ENCODE measurements around the gene GRXCR1.

Gene GRXCR1

DNA sequence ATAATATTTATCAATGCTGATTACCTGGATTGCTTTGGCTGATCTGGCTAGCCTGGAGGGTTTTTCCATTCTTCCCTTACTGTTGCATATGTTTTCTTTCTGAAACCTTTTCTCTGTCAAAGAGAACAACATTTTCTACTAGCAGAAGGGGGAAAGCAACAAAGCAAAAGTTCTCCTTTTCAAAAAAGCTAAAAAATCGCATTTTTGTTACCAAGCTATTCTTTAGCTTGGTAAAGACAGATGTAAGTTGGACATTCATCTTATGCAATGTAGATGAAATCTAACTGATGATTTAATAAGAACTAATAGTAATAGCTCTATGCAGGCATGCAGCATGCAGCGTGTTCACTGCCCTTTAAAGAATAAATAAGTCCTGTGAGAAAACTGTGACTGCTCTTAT, at the start of gene GRXCR1:
TSS of gene GRXCR1 (plus strand) at position 301 of the 400 bp plus-strand sequence. CDS start 554 bp downstream, outside the sequence.
- in situ Hi-C loops (cut with HindIII; ENCODE audit: low sequenced_read_pairs) = no loop called here

DNA sequence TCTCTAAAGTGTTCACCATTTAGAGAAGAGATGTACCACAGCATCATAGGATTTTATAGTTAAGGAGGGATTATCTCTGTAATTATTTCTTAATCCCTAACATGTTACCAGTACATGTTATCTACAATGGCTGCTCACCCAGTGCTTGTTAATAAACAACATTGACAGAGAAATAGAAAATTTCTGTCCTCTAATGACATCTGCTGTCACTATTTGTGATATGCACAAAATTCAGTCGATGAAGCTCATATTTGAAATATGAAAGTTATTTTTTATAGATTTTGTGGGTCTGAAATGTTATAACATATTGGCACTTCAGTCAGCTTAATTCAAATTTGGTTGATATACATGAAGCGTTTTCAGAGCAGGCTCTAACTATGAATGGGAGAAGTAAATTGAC, 48.8 kb upstream of the GRXCR1 start:
- in situ Hi-C loops (cut with HindIII; ENCODE audit: low sequenced_read_pairs) = no loop called here

GRCh38 chr4:42844422-42845070, 48.0 kb upstream of the GRXCR1 start:
- in situ Hi-C loops (cut with HindIII; ENCODE audit: low sequenced_read_pairs) = no loop called here

DNA sequence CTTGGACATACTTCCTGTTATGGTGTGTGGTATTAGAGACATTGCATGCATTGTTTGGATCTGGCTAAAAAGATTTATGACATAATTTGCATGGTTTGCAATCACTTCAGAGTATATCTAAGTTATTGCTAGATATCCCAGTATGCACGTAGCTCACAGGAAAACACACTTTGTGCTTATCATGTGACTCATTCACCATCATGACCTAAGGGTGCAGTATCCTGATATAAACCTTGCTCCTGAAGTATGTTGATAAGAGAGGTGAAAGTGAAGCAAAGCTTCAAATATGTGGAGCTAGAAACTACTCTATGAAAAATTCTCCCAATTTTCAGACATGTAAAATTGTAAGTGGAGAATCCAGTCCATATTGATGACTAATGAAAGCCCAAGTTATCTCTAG, 46.9 kb upstream of the GRXCR1 start:
- in situ Hi-C loops (cut with HindIII; ENCODE audit: low sequenced_read_pairs) = no loop called here

GRCh38 chr4:42855779-42856178, 36.7 kb upstream of the GRXCR1 start:
- in situ Hi-C loops (cut with HindIII; ENCODE audit: low sequenced_read_pairs) = loop anchor here (5.0 kb wide), 1 partner anchor 53 kb away; no protein-coding TSS in a partner anchor

GRCh38 chr4:42865572-42866189, 26.8 kb upstream of the GRXCR1 start:
- in situ Hi-C loops (cut with HindIII; ENCODE audit: low sequenced_read_pairs) = no loop called here

DNA sequence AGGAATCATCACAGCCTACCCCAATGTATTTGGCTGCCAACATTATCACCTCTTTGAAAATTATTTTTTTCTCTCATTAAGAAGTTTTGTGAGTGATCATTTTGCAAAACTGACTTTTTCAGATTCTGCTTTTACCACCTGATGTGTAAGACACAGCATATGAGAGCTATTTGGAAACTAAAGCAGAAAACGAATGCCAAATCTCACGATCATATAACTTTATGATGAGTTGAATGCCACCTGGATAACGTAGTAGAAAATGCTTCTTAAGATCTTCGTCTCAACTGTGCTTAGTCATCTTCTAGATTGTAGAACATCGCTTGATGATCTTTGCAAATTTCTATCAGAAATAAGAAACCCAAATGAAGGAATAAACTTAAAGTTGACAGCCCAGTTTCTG, 21.3 kb upstream of the GRXCR1 start:
- in situ Hi-C loops (cut with HindIII; ENCODE audit: low sequenced_read_pairs) = no loop called here

- in situ Hi-C loops (cut with HindIII; ENCODE audit: low sequenced_read_pairs) = no loop called here
These were observed 20.7 kb upstream of the GRXCR1 start for GRCh38 chr4:42871671-42872290.

- in situ Hi-C loops (cut with HindIII; ENCODE audit: low sequenced_read_pairs) = no loop called here
These were observed 13.7 kb upstream of the GRXCR1 start for GRCh38 chr4:42878863-42879262.

- in situ Hi-C loops (cut with HindIII; ENCODE audit: low sequenced_read_pairs) = no loop called here
These were observed 11.3 kb upstream of the GRXCR1 start for GRCh38 chr4:42881253-42881652.

- in situ Hi-C loops (cut with HindIII; ENCODE audit: low sequenced_read_pairs) = no loop called here
These were observed 869 bp upstream of the GRXCR1 start for GRCh38 chr4:42891644-42892043.

GRCh38 chr4:42895452-42895851, 2.9 kb downstream of the GRXCR1 start:
- in situ Hi-C loops (cut with HindIII; ENCODE audit: low sequenced_read_pairs) = no loop called here

DNA sequence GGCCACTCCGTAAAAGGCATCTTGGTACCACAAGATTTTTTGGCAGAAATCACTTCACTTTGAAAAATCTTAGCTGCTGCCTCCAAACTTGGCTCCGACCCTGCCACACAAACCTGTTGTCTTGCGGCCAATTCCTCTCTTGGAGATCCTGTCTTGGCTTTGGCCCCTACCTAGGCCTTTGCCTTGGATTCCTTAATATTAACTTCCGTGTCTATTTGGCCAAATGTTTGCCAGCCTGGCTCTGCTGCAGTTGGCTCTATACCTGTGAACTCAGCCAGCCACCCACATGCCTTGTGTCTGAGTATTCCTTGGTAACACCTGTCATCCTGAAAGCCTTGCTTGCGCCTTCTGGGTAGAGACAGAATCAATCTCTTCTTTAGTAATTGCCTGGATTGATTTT, 12.5 kb downstream of the GRXCR1 start:
- in situ Hi-C loops (cut with HindIII; ENCODE audit: low sequenced_read_pairs) = no loop called here

- in situ Hi-C loops (cut with HindIII; ENCODE audit: low sequenced_read_pairs) = no loop called here
These were observed 13.1 kb downstream of the GRXCR1 start for GRCh38 chr4:42905591-42905990.

GRCh38 chr4:42906341-42906740, 13.8 kb downstream of the GRXCR1 start:
- in situ Hi-C loops (cut with HindIII; ENCODE audit: low sequenced_read_pairs) = no loop called here

GRCh38 chr4:42906891-42907759, 14.6 kb downstream of the GRXCR1 start:
- in situ Hi-C loops (cut with HindIII; ENCODE audit: low sequenced_read_pairs) = no loop called here

GRCh38 chr4:42910459-42910858, 17.9 kb downstream of the GRXCR1 start:
- in situ Hi-C loops (cut with HindIII; ENCODE audit: low sequenced_read_pairs) = no loop called here

DNA sequence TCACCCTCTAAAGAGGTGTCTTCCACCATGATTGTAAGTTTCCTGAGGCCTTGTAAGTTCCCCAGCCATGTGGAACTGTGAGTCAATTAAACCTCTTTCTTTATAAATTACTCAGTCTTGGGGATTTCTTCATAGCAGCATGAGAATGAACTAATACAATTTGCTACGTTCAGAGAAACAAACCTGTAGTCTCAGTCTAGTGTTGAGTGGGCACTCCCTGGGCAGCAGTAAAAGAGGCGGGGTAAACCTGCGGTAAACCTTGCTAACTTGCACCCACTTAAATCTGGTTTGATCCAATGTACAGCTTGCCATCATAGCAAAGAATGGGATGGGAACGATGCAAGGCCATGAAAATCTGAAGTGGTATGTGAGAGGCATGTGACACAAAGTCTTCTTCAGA, 22.4 kb downstream of the GRXCR1 start:
- in situ Hi-C loops (cut with HindIII; ENCODE audit: low sequenced_read_pairs) = no loop called here

DNA sequence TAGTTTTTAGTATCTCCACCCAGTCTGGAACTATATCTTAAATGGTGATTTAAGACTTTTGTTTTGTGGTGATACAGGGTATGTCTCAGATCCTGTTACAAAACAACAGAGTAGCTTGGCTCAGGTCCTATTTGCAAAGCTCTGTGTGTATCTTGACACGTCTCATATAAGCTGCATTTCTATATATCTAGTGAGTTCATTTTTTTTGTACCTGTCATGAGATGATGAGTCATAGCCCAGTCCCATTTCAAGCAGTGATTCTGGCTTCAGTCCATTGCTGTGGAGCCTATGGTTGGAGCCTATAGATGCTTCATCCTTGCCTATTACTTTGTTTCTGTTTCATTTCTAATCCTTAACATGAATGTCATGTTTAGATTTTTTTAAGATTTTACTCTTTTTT, 23.0 kb downstream of the GRXCR1 start:
- in situ Hi-C loops (cut with HindIII; ENCODE audit: low sequenced_read_pairs) = no loop called here

DNA sequence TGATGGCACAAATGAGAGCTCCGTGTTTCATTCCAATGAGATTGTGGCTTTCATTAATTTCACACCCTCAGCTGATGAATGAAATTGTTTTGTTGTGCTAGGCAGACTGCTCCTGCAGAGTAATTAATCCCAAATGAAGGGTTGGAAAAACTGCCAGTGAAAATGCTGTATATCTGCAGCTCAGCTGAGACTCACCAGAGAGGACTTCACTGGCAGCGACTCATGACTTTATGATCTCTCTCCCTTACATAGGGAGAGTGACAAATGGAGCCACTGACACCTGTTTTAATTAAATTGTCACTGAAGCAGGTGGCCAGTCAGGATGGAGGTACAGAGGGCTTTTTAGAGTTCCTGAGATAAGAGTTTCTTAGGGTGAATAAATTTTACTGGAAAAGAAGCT, 24.8 kb downstream of the GRXCR1 start:
- in situ Hi-C loops (cut with HindIII; ENCODE audit: low sequenced_read_pairs) = no loop called here

GRCh38 chr4:42923431-42923830, 30.9 kb downstream of the GRXCR1 start:
- in situ Hi-C loops (cut with HindIII; ENCODE audit: low sequenced_read_pairs) = no loop called here
